CD4-positive, alpha-beta T cell treated with Interleukin-21 for 1 hour (primary cell): ENCODE data around the gene RAB5A.
"Not testable (repeated sequence)": the region's sequence is repeated elsewhere in the genome, so short reads cannot be mapped to it uniquely, and the experiment has no call there.

ENCODE experiments used
- DNase-seq: peaks from one replicate; pipeline ENCODE4 v3.0.0-alpha.2; 2020

The RAB5A gene

DNA sequence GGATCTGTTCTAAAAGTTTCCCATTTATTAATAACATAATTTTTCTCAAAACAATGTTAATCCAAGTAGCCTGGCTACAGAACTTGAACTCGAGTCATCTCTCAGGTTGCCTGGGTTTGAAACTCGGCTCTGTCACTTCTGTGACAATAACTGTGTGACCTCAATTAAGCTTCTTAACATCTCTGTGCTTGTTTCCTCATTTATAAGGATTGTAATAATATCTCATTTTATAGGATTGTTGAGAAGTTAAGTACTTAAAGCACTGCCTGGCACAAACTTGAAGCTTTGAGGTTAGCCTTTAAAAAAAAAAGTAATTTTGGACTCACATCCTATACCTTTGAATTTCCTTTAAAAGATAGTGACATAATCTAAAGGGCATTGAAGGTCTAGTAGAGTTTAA is 3.4 kb downstream of the RAB5A start:
- DNase-seq = no peak

DNA sequence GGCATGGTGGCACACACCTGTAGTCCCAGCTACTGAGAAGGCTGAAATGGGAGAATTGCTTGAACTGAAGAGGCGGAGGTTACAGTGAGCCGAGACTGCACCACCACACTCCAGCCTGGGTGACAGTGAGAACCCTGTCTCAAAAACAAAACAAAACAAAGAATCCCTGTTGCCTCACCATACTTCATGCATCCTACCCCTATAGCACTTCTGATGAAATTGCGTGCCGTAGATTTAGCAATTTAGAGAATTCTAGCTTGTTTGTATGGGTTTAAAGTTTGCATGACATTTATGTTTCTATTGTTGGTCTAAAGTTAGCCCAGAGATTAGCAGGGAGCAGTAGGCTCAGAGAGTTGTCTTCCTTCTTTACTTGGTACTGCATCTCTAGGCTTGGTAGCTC is 7.8 kb downstream of the RAB5A start:
- no peak for DNase-seq

GRCh38 chr3:19957354-19957753 is 10.5 kb downstream of the RAB5A start:
- DNase-seq = not testable (repeated sequence)

DNA sequence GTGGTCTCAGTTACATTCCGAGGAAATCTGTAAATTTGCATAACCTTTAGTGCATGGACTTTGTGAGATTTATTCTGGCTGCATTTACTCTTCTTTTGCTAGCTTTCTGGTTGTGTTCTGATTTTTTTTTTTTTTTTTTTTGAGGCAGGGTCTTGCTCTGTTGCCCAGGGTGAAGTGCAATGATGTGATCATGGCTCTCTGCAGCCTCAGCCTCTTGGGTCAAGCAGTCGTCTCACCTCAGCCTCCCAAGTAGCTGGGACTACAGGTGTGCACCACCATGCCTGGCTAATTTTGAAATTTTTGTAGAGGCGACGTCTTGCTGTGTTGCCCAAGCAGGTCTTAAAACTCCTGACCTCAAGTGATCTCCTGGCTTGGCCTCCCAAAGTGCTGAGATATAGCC is 12.6 kb downstream of the RAB5A start:
- DNase-seq = no peak

- DNase-seq = no peak
These were observed 13.8 kb downstream of the RAB5A start for GRCh38 chr3:19960696-19961095.

GRCh38 chr3:19961960-19962359 is 15.1 kb downstream of the RAB5A start:
- no peak for DNase-seq

- DNase-seq = no peak
These were observed 20.3 kb downstream of the RAB5A start for GRCh38 chr3:19967208-19967607.

DNA sequence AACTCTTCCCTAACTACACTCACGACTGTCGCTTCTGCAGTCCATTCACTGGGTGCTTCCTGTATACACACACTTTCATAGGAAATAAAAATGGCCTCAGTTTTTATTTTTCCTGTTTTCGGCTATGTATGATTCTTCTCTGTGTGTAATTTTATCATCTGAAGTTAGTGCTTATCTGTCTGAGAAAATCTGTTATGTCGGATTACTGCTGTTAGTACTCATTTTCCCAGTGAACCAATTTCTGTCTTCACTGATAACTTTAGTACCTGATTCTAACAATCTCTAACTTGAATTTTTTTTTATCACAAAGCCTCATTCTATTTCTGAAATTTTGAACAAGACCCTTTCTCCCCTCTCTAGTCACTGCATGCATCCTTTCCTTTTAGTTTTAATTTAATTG is 20.9 kb downstream of the RAB5A start:
- no peak for DNase-seq

GRCh38 chr3:19970327-19970726 is 23.4 kb downstream of the RAB5A start:
- DNase-seq = no peak

DNA sequence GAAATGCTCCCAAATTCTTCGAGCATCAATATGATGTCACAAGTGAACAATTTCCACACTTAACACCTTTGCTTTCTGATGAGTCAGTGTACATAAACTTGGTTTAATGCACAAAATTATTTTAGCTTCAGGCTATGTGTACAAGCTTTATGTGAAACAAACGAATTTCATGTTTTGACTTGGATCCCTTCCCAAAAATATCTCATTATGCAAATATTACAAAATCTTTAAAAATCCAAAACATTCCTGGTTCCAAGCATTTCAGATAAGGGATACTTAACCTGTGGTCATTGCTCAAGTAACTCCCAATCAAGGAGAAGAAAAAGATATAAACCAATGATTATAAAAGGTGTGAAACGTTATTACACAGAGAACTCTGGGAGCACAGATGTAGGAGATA is 25.2 kb downstream of the RAB5A start:
- no peak for DNase-seq

- DNase-seq = not testable (repeated sequence)
These were observed 42.0 kb downstream of the RAB5A start for GRCh38 chr3:19988904-19989303.

- no peak for DNase-seq
These were observed 47.9 kb downstream of the RAB5A start for GRCh38 chr3:19994796-19995195.

DNA sequence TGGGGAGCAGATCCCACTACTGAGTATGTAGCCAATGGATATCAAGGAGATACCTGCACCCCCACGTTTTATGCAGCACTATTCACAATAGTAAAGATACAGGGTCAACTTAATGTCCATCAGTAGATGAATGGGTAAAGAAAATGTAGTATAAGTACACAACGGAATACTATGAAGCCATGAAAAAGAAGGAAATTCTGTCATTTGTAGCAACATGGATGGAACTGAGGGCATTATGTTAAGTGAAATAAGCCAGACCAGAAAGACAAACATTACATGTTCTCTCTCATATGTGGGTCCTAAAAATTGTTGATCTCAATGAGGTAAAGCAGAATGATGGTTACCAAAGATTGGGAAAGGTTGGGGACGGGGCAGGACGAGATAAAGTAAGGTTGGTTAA is 50.6 kb downstream of the RAB5A start:
- DNase-seq = no peak

DNA sequence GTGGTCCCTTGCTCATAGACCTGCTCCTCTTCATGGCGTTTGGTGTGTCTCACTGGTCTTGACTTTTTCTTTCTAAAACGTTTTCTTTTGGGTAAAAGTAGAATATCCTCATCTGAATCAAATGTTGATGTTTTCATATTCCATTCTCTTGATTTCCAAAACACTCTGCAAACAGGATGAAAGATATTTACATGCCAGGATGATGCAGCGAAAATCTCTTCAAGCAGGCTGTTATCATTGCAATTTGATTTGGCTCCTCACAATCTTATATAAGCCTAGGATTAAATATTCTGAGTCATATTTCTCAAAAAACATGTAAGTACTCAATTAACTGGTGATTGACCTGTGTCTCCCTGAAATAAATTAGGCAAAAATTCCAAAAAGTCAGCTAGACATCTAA is 55.0 kb downstream of the RAB5A start:
- DNase-seq = no peak

- DNase-seq = no peak
These were observed 61.1 kb downstream of the RAB5A start for GRCh38 chr3:20007960-20008359.

GRCh38 chr3:20008646-20009045 is 61.7 kb downstream of the RAB5A start:
- no peak for DNase-seq

DNA sequence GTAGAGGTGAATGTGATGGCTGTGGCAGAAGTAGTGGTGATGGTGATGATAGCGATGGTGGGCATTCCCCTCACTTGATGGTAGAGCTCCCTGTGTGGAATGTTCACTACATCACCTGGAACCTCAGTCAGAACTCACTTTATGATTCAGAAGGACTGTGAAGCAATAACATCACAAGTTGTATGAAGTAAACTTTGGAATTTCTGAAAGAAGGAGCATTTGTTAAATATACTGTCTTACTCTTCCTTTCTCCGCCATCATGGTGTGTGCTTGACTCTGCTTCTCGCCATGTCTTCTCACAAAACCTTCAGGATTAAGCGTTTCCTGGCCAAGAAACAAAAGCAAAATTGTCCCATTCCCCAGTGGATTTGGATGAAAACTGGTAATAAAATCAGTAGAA is 65.3 kb downstream of the RAB5A start, which contains the start of gene PP2D1:
TSS of gene PP2D1 (minus strand) at position 101 of the 400 bp plus-strand sequence. CDS start 192 bp downstream, outside the sequence.
- DNase-seq = no peak

GRCh38 chr3:20013396-20013795 is 66.5 kb downstream of the RAB5A start:
- no peak for DNase-seq

- DNase-seq = no peak
These were observed 68.6 kb downstream of the RAB5A start for GRCh38 chr3:20015525-20015924.

- DNase-seq = not testable (repeated sequence)
These were observed 69.2 kb downstream of the RAB5A start for GRCh38 chr3:20016076-20016475.

GRCh38 chr3:20022954-20023622 is 76.2 kb downstream of the RAB5A start:
- no peak for DNase-seq

- DNase-seq = no peak
These were observed 76.9 kb downstream of the RAB5A start for GRCh38 chr3:20023623-20024405.

DNA sequence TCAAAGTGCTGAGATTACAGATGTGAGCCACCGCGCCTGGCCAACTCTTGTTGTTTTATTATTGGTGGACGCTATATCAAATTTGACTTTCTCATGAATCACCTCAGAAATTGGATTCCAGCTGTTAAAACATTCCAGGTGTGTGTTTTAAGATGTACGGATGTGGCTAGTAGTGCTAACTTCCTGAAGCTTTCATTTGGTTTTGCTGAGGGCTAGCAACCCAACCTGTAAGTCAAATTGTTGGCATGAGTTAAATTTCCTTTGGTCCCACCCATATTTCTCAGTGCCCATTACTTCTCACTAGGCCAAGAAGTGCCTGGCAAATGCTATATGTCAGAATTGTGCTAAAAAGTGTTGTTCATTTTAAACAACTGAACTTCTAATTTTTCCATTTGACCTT is 80.2 kb downstream of the RAB5A start:
- no peak for DNase-seq

GRCh38 chr3:20028905-20029331 is 82.0 kb downstream of the RAB5A start:
- DNase-seq = no peak
